PC-3 (cell line): ENCODE measurements around the gene VWDE.

Experiments used
- EZH2 ChIP-seq: fragments of 300-600 bp; sonication (generic); IDR thresholded peaks from one replicate; pipeline ENCODE4 v1.6.1; 2017; ENCODE audit warnings: antibody characterized with exemption, mild to moderate bottlenecking, low read length; ENCODE audit not compliant: unreplicated experiment
- TF ChIP-seq, protein P1 (sequence below): fragments of 300-600 bp; sonication (generic); conservative IDR thresholded peaks from 2 replicates; pipeline ENCODE4 v1.5.1; 2017; ENCODE audit warnings: antibody characterized with exemption, low read depth, mild to moderate bottlenecking, low read length

DNA sequence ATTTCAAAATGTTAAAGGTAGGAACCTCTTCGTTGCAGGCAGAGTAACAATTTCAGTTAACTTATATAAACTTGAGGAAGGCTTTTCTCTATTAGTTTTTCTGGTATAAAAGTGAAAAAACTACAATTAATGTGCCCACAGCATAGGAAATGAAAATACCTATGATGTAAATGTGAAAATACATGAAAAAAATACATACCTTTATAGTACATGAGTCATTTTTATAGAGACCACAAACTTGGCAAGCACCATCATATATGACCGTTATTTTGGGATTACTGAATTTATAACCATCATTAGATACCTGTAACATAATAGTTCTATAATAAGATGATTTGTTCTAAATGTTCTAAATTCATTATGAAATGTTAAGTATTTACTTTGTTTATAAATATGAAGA lies 42.7 kb downstream of the VWDE start:
- TF ChIP-seq, protein P1, sequence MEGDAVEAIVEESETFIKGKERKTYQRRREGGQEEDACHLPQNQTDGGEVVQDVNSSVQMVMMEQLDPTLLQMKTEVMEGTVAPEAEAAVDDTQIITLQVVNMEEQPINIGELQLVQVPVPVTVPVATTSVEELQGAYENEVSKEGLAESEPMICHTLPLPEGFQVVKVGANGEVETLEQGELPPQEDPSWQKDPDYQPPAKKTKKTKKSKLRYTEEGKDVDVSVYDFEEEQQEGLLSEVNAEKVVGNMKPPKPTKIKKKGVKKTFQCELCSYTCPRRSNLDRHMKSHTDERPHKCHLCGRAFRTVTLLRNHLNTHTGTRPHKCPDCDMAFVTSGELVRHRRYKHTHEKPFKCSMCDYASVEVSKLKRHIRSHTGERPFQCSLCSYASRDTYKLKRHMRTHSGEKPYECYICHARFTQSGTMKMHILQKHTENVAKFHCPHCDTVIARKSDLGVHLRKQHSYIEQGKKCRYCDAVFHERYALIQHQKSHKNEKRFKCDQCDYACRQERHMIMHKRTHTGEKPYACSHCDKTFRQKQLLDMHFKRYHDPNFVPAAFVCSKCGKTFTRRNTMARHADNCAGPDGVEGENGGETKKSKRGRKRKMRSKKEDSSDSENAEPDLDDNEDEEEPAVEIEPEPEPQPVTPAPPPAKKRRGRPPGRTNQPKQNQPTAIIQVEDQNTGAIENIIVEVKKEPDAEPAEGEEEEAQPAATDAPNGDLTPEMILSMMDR, result no peak
- no peak for TF ChIP-seq EZH2
